Left lung (tissue), 10 donors: ENCODE results near the gene C8A. TPM values are rescaled to one million over a fixed set of nuclear protein-coding genes. Genes with fewer than 3 reads are reported as not detected.

Experiments
- ATAC-seq: fragments of 200-7000 bp; cut with Tn5 transposase; one replicate; pipeline ENCODE4 v1.9.1; 2020; ENCODE audit warnings: moderate library complexity
- DNase-seq, 4 donors: peaks; one replicate each; pipeline ENCODE4 v3.0.0-alpha.2; 2013 to 2020
- H3K27ac ChIP-seq, 2 donors: fragments of 200-600 bp; sonication (generic) in 1 of 2; one replicate each; pipeline versions ENCODE4 v1.5.0 to v1.8.0; 2020 to 2021
- H3K27me3 ChIP-seq, 2 donors: fragments of 200-600 bp; sonication (generic) in 1 of 2; one replicate each; pipeline versions ENCODE4 v1.5.0 to v1.8.0; 2020 to 2021
- H3K36me3 ChIP-seq, 2 donors: fragments of 200-600 bp; sonication (generic) in 1 of 2; one replicate each; pipeline versions ENCODE4 v1.5.0 to v1.8.0; 2020 to 2021
- H3K4me1 ChIP-seq, 2 donors: fragments of 200-600 bp; one replicate each; pipeline ENCODE4 v1.8.0; 2021
- H3K4me3 ChIP-seq, 2 donors: fragments of 200-600 bp; sonication (generic) in 1 of 2; one replicate each; pipeline versions ENCODE4 v1.5.0 to v1.8.0; 2020 to 2021; ENCODE audit warnings: mild to moderate bottlenecking in 1 of 2
- H3K9me3 ChIP-seq, 2 donors: fragments of 200-600 bp; sonication (generic) in 1 of 2; one replicate each; pipeline versions ENCODE4 v1.5.0 to v1.8.0; 2020 to 2021
- intact Hi-C, 2 donors: fragments of 100-400 bp; cut with DNase I; formaldehyde crosslinking; loops; one replicate each; pipeline versions ENCODE4 v1.11.2 to v1.14.2; 2022
- polyA plus RNA-seq, 6 donors: library from polyadenylated mRNA; unstranded; fragments of 120-200 nt; gene quantifications; one replicate each; pipeline ENCODE4 v1.2.1, GENCODE V29; 2013; ENCODE audit not compliant: insufficient read length in 6 of 6
- total RNA-seq, 2 donors: library from RNA; stranded (reverse); fragmentation: NEBNext Ultra II Directional; extraction: Animal tissue kit (Norgen Biotek cat#: 25700); gene quantifications; one replicate each; pipeline ENCODE4 v1.2.1, GENCODE V29; 2021
- TF ChIP-seq, protein P1 (sequence below), 2 donors: fragments of 200-600 bp; sonication (generic) in 1 of 2; IDR thresholded peaks; one replicate each; pipeline versions ENCODE4 v1.5.0 to v1.8.0; 2021; ENCODE audit warnings: antibody characterized with exemption in 2 of 2
- donor health status: DM: no; HTN: yes; CAD: no.
- donor health status: DM: no; HTN: no; CAD: no.

Gene C8A
- total and polyA plus RNA-seq, 8 donors = 0.09 TPM; not detected in 7

DNA sequence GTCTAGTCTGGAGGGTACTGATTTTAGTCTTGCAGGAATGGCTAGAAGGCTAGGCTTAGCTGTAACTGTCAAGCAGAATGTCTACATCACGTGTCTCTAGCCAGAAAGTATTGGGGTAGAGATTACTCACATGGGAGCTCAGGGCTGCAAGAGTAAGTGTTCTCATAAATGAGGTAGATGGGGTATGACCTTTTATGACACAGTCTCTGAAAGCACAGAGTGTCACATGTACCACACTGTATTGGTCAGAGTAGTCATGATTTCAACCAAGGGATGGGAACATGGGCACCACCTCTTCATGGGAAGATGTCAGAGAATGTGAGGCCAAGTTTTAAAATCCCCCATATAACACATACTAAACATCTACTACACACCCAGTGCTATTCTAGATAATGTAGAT lies 38.3 kb upstream of the C8A start:
- no peak overlapping the region for H3K4me3 ChIP-seq
- H3K4me1 ChIP-seq = peaks cover 0 to 5% of the 10 kb centered on the region in 2 donors
- no peak overlapping the region for H3K27ac ChIP-seq
- H3K27me3 ChIP-seq = no peaks in the 10 kb centered on the region
- no peaks in the 10 kb centered on the region for H3K9me3 ChIP-seq
- intact Hi-C loops = no loop called here
- ATAC-seq (no peak), DNase-seq (no peak)
- H3K36me3 ChIP-seq = no peaks in the 10 kb centered on the region
- TF ChIP-seq, protein P1, sequence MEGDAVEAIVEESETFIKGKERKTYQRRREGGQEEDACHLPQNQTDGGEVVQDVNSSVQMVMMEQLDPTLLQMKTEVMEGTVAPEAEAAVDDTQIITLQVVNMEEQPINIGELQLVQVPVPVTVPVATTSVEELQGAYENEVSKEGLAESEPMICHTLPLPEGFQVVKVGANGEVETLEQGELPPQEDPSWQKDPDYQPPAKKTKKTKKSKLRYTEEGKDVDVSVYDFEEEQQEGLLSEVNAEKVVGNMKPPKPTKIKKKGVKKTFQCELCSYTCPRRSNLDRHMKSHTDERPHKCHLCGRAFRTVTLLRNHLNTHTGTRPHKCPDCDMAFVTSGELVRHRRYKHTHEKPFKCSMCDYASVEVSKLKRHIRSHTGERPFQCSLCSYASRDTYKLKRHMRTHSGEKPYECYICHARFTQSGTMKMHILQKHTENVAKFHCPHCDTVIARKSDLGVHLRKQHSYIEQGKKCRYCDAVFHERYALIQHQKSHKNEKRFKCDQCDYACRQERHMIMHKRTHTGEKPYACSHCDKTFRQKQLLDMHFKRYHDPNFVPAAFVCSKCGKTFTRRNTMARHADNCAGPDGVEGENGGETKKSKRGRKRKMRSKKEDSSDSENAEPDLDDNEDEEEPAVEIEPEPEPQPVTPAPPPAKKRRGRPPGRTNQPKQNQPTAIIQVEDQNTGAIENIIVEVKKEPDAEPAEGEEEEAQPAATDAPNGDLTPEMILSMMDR (IDR thresholded peaks at IDR 0.05) = no peak

DNA sequence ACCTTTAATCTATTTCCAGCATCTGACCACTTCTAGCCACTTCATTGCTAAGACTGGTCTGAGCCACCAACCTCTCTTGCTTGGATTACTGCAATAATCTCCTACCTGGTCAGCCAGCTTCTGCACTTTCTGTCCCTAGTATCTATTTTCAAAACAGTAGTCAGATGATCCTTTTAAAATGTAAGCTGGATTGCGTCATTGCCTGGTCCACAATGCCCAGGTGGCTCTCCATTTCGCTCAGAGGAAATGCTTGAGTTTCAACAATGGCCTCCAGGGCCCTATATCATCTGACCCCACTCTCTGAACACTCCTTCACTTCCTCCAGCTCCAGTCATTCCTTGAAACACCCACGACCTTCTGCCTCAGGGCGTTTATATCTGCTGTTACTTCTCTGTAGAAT lies 37.7 kb upstream of the C8A start:
- intact Hi-C loops = no loop called here
- Histone ChIP-seq H3K27me3 (no peaks in the 10 kb centered on the region), H3K9me3 (no peaks in the 10 kb centered on the region), H3K4me3 (no peak overlapping the region), H3K27ac (no peak overlapping the region), H3K4me1 (peaks cover 0 to 6% of the 10 kb centered on the region in 2 donors), H3K36me3 (no peaks in the 10 kb centered on the region)
- TF ChIP-seq, protein P1 (IDR thresholded peaks at IDR 0.05) = no peak
- DNase-seq = no peak
- ATAC-seq = peak; percentile 4

DNA sequence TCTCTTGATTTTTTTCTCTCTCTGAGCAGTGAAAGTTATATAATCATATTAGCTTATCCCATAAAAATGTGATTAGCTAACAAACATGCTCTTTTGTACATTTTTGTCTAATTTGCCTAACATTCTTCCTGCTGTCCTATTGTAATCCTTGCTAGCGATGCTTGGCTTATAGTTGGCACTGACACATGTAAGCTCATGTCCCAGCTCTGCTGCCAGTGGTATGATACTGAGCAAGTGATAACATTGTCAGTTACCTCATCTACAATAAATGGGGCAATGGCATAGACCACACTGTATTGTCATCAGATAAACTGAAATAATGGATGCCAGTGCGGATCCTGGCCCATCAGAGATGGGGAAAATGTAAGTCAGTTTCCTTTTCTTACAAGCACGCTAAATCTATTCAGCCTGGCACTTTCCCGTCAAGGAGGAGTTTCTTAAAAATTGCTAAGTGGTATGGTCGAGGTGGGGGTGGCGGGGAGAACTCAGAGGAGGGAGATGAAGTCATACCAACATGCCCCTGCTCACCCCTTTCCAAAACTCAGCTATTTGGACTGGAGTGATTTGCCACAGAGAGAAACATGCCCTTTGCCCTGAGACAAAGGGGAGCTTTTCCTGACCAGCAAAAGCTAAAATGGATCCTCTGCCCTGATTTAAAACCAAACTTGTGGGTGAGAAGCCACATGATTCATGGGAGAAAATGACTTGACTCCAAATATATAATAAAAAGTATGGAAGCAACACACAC lies 36.7 kb upstream of the C8A start:
- Histone ChIP-seq H3K4me3 (no peak overlapping the region), H3K4me1 (peaks cover 0 to 6% of the 10 kb centered on the region in 2 donors), H3K27me3 (no peaks in the 10 kb centered on the region), H3K27ac (no peak overlapping the region), H3K36me3 (no peaks in the 10 kb centered on the region), H3K9me3 (no peaks in the 10 kb centered on the region)
- DNase-seq = no peak
- TF ChIP-seq, protein P1 (IDR thresholded peaks at IDR 0.05) = no peak
- ATAC-seq = no peak
- intact Hi-C loops = no loop called here

DNA sequence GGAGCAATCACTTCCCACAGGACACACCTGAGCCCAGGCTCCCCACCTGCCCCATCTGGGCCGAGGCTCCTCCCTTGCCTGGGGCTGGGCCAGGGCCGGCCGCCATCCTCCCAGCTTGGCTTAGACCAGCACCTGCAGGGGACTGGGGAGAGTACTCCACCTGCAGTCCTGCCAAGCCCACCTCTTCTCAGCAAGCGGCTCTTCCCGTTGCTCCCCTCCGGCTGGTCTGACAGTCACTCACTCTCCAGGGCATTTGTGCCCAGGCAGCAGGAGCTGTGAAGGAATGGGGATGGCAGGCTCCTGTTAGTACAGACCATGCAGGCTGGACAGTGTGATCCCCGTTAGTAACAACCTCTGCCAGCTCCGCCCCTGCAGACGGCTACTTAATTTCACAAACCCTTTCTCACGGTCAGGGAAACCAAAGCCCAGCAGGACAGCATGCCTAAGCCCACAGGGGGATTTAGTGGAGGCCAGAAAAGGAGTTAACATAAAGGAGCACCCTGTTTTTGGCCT lies 35.2 kb upstream of the C8A start, which contains the start of gene FYB2:
Gene FYB2 (minus strand): TSS at position 18 of the 513 bp plus-strand sequence. CDS start 114 bp downstream, outside the sequence.
- Histone ChIP-seq H3K4me3 (no peak within 1 kb of the TSS), H3K27me3 (no peaks in the 10 kb centered on the region), H3K27ac (no peak within 1 kb of the TSS), H3K36me3 (no peaks in the 10 kb centered on the region), H3K4me1 (peaks cover 0 to 6% of the 10 kb centered on the region in 2 donors), H3K9me3 (no peaks in the 10 kb centered on the region)
- intact Hi-C loops = no loop called here
- ATAC-seq = peak; percentile 6
- peak in 1 of 4 donors; percentile 74 for DNase-seq
- TF ChIP-seq, protein P1 (IDR thresholded peaks at IDR 0.05) = no peak

DNA sequence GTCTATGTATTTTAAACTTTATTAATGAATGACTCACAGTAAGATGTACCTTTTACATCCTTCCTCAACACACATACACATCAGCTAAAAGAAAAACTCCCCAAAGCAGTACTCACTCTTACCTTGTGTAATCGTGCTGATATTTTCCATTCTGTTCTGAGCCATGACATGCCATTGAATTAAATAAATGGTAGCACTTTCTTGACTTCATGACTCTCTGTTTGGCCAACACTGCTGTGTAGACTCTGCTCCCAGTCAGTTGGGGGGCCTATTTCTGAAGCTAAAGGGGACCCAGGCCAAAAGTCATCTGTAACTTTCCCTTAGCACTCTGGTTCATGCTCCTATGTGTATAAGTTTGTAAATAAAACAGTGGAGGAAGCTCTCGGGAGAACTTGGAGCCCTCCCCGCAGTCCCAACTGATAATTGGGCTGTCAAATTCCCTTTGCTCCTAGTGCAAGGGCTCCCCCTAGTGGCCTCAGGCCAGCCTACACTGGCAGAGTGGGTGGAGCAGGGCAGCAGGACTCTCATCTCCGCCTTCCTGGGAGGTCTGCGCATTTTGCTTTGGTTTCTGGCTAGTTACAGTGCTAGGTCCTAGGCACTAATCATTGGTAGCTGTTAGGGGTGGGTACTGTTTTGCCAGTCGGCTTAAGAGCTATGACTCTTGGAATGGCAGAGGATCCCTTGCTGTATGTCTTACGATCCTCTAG lies 33.7 kb upstream of the C8A start:
- ATAC-seq = peak; percentile 89

More for the DNA sequence above, 33.7 kb upstream of the C8A start:
- intact Hi-C loops = no loop called here
- no peak overlapping the region for H3K4me3 ChIP-seq
- H3K4me1 ChIP-seq = peaks cover 0 to 6% of the 10 kb centered on the region in 2 donors
- no peaks in the 10 kb centered on the region for H3K36me3 ChIP-seq
- TF ChIP-seq, protein P1 (IDR thresholded peaks at IDR 0.05) = peak; percentile 88 to 92
- H3K27ac ChIP-seq = no peak overlapping the region
- H3K9me3 ChIP-seq = no peaks in the 10 kb centered on the region
- DNase-seq = peak; percentile 51 to 88 (median 76)
- H3K27me3 ChIP-seq = no peaks in the 10 kb centered on the region
